IMR-90 (cell line): ENCODE measurements around the gene SUPT3H. TPM values are rescaled to one million over a fixed set of nuclear protein-coding genes. Genes with fewer than 3 reads are reported as not detected.

Experiments used
- ATAC-seq: fragments of 200-7000 bp; cut with Tn5 transposase; 2 replicates; pipeline ENCODE4 v1.9.1; 2020; ENCODE audit warnings: low read depth, mild to moderate bottlenecking, moderate library complexity
- BruUV-seq: library from RNA; stranded (reverse); fragments of 400-500 nt; replicated peaks from 2 replicates; lab custom pipeline; 2021; lab: Mats Ljungman, UMichigan
- CTCF ChIA-PET: fragments of 300-600 bp; formaldehyde crosslinking; extraction: SDS; loops from one replicate; lab custom pipeline; 2021; ENCODE audit warnings: antibody characterized with exemption; lab: Yijun Ruan, JAX
- POLR2A ChIA-PET: fragments of 300-600 bp; sonication (Branson Sonifier 250); formaldehyde crosslinking; loops from one replicate; lab custom pipeline; 2022; ENCODE audit warnings: antibody characterized with exemption; ENCODE audit not compliant: unreplicated experiment; lab: Charles Lee
- DNase-seq: peaks from one replicate; pipeline ENCODE4 v3.0.0; 2013
- H2AFZ ChIP-seq: replicated peaks from 2 replicates; pipeline ENCODE3; 2013; ENCODE audit warnings: low read length, mild to moderate bottlenecking; ENCODE audit not compliant: poor library complexity
- H2AK5ac ChIP-seq: 2 replicates; pipeline ENCODE4 v1.6.1; 2013; ENCODE audit warnings: low read depth, low read length, inconsistent platforms
- H2AK9ac ChIP-seq: replicated peaks from 2 replicates; pipeline ENCODE3; 2013; ENCODE audit warnings: mild to moderate bottlenecking, low read depth, low read length, moderate library complexity; ENCODE audit not compliant: poor library complexity
- H2BK120ac ChIP-seq: 2 replicates; pipeline ENCODE4 v1.6.1; 2013; ENCODE audit warnings: low read depth, low read length, inconsistent platforms
- H2BK15ac ChIP-seq: 3 replicates; pipeline ENCODE4 v1.6.1; 2013; ENCODE audit warnings: low read depth, low read length, inconsistent platforms
- H2BK20ac ChIP-seq: 2 replicates; pipeline ENCODE4 v1.6.1; 2013; ENCODE audit warnings: low read depth, mild to moderate bottlenecking, inconsistent platforms, low read length, moderate library complexity
- H2BK5ac ChIP-seq: 2 replicates; pipeline ENCODE4 v1.6.1; 2013; ENCODE audit warnings: mild to moderate bottlenecking, low read depth, low read length, inconsistent platforms; ENCODE audit not compliant: poor library complexity, severe bottlenecking
- H3K14ac ChIP-seq: replicated peaks from 2 replicates; pipeline ENCODE4 v1.6.1; 2013; ENCODE audit warnings: low read depth, low read length, inconsistent platforms
- H3K18ac ChIP-seq: 2 replicates; pipeline ENCODE4 v1.6.1; 2013; ENCODE audit warnings: low read depth, low read length, control low read depth
- H3K23ac ChIP-seq: 2 replicates; pipeline ENCODE4 v1.6.1; 2013; ENCODE audit warnings: low read depth, low read length, inconsistent platforms
- H3K27ac ChIP-seq: 2 replicates; pipeline ENCODE4 v1.5.1; 2013; ENCODE audit warnings: mild to moderate bottlenecking, control low read depth, low read length; ENCODE audit not compliant: insufficient read depth
- H3K27me3 ChIP-seq: 2 replicates; pipeline ENCODE4 v1.6.1; 2013; ENCODE audit warnings: low read length; ENCODE audit not compliant: control insufficient read depth, insufficient read depth
- H3K36me3 ChIP-seq: 2 replicates; pipeline ENCODE4 v1.6.1; 2013; ENCODE audit warnings: low read length, mixed read lengths; ENCODE audit not compliant: control insufficient read depth, insufficient read depth
- H3K4ac ChIP-seq: 2 replicates; pipeline ENCODE4 v1.6.1; 2013; ENCODE audit warnings: low read depth, low read length, inconsistent platforms
- H3K4me1 ChIP-seq: 2 replicates; pipeline ENCODE4 v1.6.1; 2013; ENCODE audit warnings: low read length, mixed read lengths; ENCODE audit not compliant: control insufficient read depth, insufficient read depth
- H3K4me2 ChIP-seq: 2 replicates; pipeline ENCODE4 v1.6.1; 2013; ENCODE audit warnings: low read depth, mild to moderate bottlenecking, control low read depth, low read length, moderate library complexity
- H3K4me3 ChIP-seq: 2 replicates; pipeline ENCODE4 v1.5.1; 2013; ENCODE audit warnings: low read depth, mild to moderate bottlenecking, control low read depth, low read length, moderate library complexity; ENCODE audit not compliant: insufficient read depth
- H3K56ac ChIP-seq: 2 replicates; pipeline ENCODE4 v1.6.1; 2013; ENCODE audit warnings: low read length, inconsistent platforms; ENCODE audit not compliant: insufficient read depth; ENCODE audit errors: extremely low read depth
- H3K79me1 ChIP-seq, 2 experiments: 2 replicates each; pipeline ENCODE4 v1.6.1; 2013; ENCODE audit warnings: low read length in 2 of 2, inconsistent platforms in 1 of 2, low read depth in 1 of 2
- H3K9ac ChIP-seq: 2 replicates; pipeline ENCODE4 v1.6.1; 2013; ENCODE audit warnings: low read depth, low read length, control low read depth
- H3K9me1 ChIP-seq: 2 replicates; pipeline ENCODE4 v1.6.1; 2013; ENCODE audit warnings: low read length, inconsistent platforms; ENCODE audit not compliant: insufficient read depth
- H3K9me3 ChIP-seq: 2 replicates; pipeline ENCODE4 v1.6.1; 2013; ENCODE audit warnings: low read length; ENCODE audit not compliant: control insufficient read depth, insufficient read depth
- H4K20me1 ChIP-seq: 2 replicates; pipeline ENCODE4 v1.6.1; 2013; ENCODE audit warnings: low read length, inconsistent platforms; ENCODE audit not compliant: insufficient read depth
- H4K5ac ChIP-seq: 2 replicates; pipeline ENCODE4 v1.6.1; 2013; ENCODE audit warnings: mild to moderate bottlenecking, low read depth, low read length, control low read depth
- H4K8ac ChIP-seq, 2 experiments: 2 replicates each; pipeline ENCODE4 v1.6.1; 2013; ENCODE audit warnings: low read depth in 2 of 2, low read length in 2 of 2, control low read depth in 1 of 2, inconsistent platforms in 1 of 2
- H4K91ac ChIP-seq: 2 replicates; pipeline ENCODE4 v1.6.1; 2013; ENCODE audit warnings: low read depth, low read length, inconsistent platforms; ENCODE audit not compliant: insufficient read depth
- POLR2A ChIP-seq: IDR thresholded peaks from 2 replicates; pipeline ENCODE4 v1.6.1; 2012; ENCODE audit warnings: mild to moderate bottlenecking, low read depth, low read length
- RFX5 ChIP-seq: IDR thresholded peaks from 2 replicates; pipeline ENCODE4 v1.8.0; 2012; ENCODE audit warnings: low read depth, mild to moderate bottlenecking, low read length, moderate library complexity
- SMC3 ChIP-seq: fragments of 150-350 bp; IDR thresholded peaks from 2 replicates; pipeline ENCODE4 v1.6.1; 2016; ENCODE audit warnings: low read depth, mild to moderate bottlenecking, antibody characterized with exemption, low read length, moderate library complexity
- WGBS, 2 experiments: methylation state at CpG; one replicate each; pipeline versions ENCODE4 v1.1.5 to v1.1.7; 2013; ENCODE audit warnings: missing lambda C conversion rate in 2 of 2; ENCODE audit not compliant: insufficient read length in 1 of 2; ENCODE audit errors: extremely low coverage in 2 of 2; 5-methylcytosine and 5-hydroxymethylcytosine counted together
- dilution Hi-C: fragments of 300-500 bp; cut with HindIII; formaldehyde crosslinking; loops from one replicate; pipeline ENCODE4 v1.14.3; 2018; ENCODE audit warnings: low sequenced_read_pairs; ENCODE audit not compliant: unreplicated experiment
- in situ Hi-C: fragments of 300-500 bp; cut with MboI; formaldehyde crosslinking; loops from 3 replicates; pipeline ENCODE4 v1.14.3; 2019; ENCODE audit warnings: low sequenced_read_pairs, inconsistent platforms, mixed read lengths
- intact Hi-C: fragments of 100-400 bp; cut with micrococcal nuclease; formaldehyde crosslinking; loops from 2 replicates; pipeline ENCODE4 v1.10.0; 2022
- polyA plus RNA-seq, 3 experiments: library from polyadenylated mRNA; depleted of rRNA; stranded (reverse); fragments of >200 nt; gene quantifications; 2 replicates each; pipeline ENCODE4 v1.2.3, GENCODE V29; 2012; ENCODE audit warnings: low replicate concordance in 1 of 3
- total RNA-seq: library from RNA; depleted of rRNA; stranded (reverse); fragments of >200 nt; gene quantifications from 2 replicates; pipeline ENCODE4 v1.2.3, GENCODE V29; 2012
- TF ChIP-seq, protein P1 (sequence below): fragments of 150-350 bp; IDR thresholded peaks from 2 replicates; pipeline ENCODE4 v1.6.1; 2016; ENCODE audit warnings: low read depth, mild to moderate bottlenecking, low read length, moderate library complexity, borderline replicate concordance

Gene SUPT3H
- total and polyA plus RNA-seq, 2 of the 4 experiments (the other 2 are of a cell fraction), result 4.5 to 5.0 TPM

DNA sequence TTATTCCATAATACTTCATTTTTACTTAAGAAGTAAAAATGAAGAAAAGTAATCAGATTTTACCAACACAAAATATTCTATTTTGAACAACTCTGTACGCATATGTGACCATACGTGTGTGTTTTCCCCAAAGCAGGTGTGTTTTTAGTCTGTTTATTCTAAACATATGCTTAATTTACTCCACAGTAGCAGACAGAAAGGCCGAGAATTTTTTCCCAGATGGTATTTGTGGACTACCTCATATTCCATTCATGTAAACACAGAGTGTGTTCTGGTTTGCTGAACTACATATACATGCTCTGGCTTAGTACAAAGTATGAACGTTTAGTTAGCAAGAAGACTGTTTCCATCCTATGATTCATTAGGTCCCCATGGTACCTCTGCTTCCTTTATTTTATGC is 282.9 kb downstream of the SUPT3H start:
- dilution Hi-C loops, result no loop called here
- CTCF ChIA-PET, result no interaction called here

More for the DNA sequence above, 282.9 kb downstream of the SUPT3H start:
- no peak overlapping the region for H3K4me2 ChIP-seq
- no peaks in the 10 kb centered on the region for H4K20me1 ChIP-seq
- no peak overlapping the region for H2BK15ac ChIP-seq
- no peak overlapping the region for H3K23ac ChIP-seq
- no peak overlapping the region for H4K91ac ChIP-seq
- no peak overlapping the region for H3K56ac ChIP-seq
- no peak overlapping the region for H2BK120ac ChIP-seq
- DNase-seq, result peak; percentile 18
- TF ChIP-seq SMC3 (no peak), RFX5 (no peak), POLR2A (no peak)
- TF ChIP-seq, protein P1, sequence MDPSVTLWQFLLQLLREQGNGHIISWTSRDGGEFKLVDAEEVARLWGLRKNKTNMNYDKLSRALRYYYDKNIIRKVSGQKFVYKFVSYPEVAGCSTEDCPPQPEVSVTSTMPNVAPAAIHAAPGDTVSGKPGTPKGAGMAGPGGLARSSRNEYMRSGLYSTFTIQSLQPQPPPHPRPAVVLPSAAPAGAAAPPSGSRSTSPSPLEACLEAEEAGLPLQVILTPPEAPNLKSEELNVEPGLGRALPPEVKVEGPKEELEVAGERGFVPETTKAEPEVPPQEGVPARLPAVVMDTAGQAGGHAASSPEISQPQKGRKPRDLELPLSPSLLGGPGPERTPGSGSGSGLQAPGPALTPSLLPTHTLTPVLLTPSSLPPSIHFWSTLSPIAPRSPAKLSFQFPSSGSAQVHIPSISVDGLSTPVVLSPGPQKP, result no peak
- no peak overlapping the region for H2AK9ac ChIP-seq
- H3K4me1 ChIP-seq, result no peaks in the 10 kb centered on the region
- intact Hi-C loops, result no loop called here
- H3K9ac ChIP-seq, result no peak overlapping the region
- no peaks in the 10 kb centered on the region for H3K27me3 ChIP-seq
- H3K36me3 ChIP-seq, result no peaks in the 10 kb centered on the region
- H3K4me3 ChIP-seq, result no peak overlapping the region
- H2AFZ ChIP-seq, result no peak overlapping the region
- no peaks in the 10 kb centered on the region for H3K9me1 ChIP-seq
- no peak overlapping the region for H3K27ac ChIP-seq
- no peak overlapping the region for H2AK5ac ChIP-seq
- no peak overlapping the region for H3K4ac ChIP-seq
- H3K14ac ChIP-seq, result no peak overlapping the region
- in situ Hi-C loops, result loop anchor here (25.0 kb wide), 1 partner anchor 617 kb away; no protein-coding TSS in a partner anchor
- no peak overlapping the region for H4K5ac ChIP-seq
- H3K18ac ChIP-seq, result no peak overlapping the region
- no peak overlapping the region for H2BK5ac ChIP-seq
- no peaks in the 10 kb centered on the region for H3K79me1 ChIP-seq
- BruUV-seq, result no TSS peak
- POLR2A ChIA-PET, result no interaction called here
- H4K8ac ChIP-seq, result no peak overlapping the region
- WGBS, 2 experiments, result no CpG with 5 or more reads among the region's 4 CpGs
- no peaks in the 10 kb centered on the region for H3K9me3 ChIP-seq
- peak; percentile 40 for ATAC-seq
- no peak overlapping the region for H2BK20ac ChIP-seq
